Measurements from ENCODE around the gene EGFL7.

DNA sequence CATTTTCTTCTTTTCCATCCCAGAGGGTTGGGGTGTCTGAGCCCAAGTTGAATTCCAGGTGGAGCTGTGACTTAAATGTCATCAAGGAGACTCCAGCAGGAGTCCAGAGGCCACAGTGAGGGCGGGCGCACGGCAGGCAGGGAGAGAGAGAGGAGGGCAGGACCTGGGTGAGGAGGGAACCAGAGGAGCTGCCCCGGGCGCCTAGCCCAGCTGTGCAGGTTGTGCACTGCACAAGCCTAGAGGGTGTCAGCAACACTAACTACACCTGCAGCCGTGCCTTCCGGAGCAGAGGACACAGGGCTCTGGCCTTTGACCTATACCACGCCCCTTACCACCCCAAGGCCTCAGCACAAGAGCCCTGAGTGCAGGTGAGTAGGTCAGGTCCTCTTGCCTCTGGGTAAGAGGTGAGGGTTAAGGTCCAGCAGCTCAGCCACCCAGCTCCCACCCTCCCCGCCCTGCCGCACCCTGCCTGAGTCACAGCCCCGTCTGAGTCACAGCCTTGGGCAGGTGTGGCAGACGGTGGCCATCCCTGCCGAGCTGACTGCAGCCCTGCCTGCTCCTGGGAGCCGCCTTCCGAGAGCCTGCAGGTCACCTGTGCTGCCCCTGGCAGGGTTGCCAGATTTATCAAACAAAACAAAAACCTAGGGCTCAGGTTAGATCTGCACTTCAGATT, 30.9 kb downstream of the EGFL7 start:
- no peak for TF ChIP-seq CTCF (conservative IDR thresholded peaks at IDR 0.05)
- TF ChIP-seq ZFX (IDR thresholded peaks at IDR 0.05), result no peak
